Activated naive CD4-positive, alpha-beta T cell treated with anti-CD3 and anti-CD28 coated beads, Interleukin-2, amount 50 U/mL, for 24 hours (primary cell): ENCODE results near the gene HACL1.

ENCODE experiments used
- H3K27ac Mint-ChIP-seq: one replicate; pipeline ENCODE4 v1.8.0; 2021; ENCODE audit warnings: mild to moderate bottlenecking, mixed read lengths
- H3K27me3 Mint-ChIP-seq: one replicate; pipeline ENCODE4 v1.8.0; 2021; ENCODE audit warnings: mixed read lengths
- H3K36me3 Mint-ChIP-seq: one replicate; pipeline ENCODE4 v1.8.0; 2021; ENCODE audit warnings: mixed read lengths
- H3K4me1 Mint-ChIP-seq: one replicate; pipeline ENCODE4 v1.8.0; 2021; ENCODE audit warnings: mixed read lengths
- H3K4me3 Mint-ChIP-seq: one replicate; pipeline ENCODE4 v1.8.0; 2021; ENCODE audit warnings: mild to moderate bottlenecking, mixed read lengths
- H3K9me3 Mint-ChIP-seq: one replicate; pipeline ENCODE4 v1.8.0; 2021; ENCODE audit warnings: mixed read lengths

The HACL1 gene

GRCh38 chr3:15531346-15531745 lies 70.0 kb downstream of the HACL1 start:
- no peaks in the 10 kb centered on the region for H3K27me3 Mint-ChIP-seq
- no peaks in the 10 kb centered on the region for H3K9me3 Mint-ChIP-seq
- H3K36me3 Mint-ChIP-seq = peaks cover 2% of the 10 kb centered on the region
- H3K4me3 Mint-ChIP-seq = no peak overlapping the region
- H3K27ac Mint-ChIP-seq = no peak overlapping the region
- peaks cover 38% of the 10 kb centered on the region for H3K4me1 Mint-ChIP-seq

GRCh38 chr3:15528854-15529537 lies 72.4 kb downstream of the HACL1 start:
- Mint-ChIP-seq H3K4me1 (peaks cover 22% of the 10 kb centered on the region), H3K9me3 (no peaks in the 10 kb centered on the region), H3K4me3 (peak overlapping the region; percentile 5), H3K36me3 (peaks cover 1% of the 10 kb centered on the region), H3K27ac (peak overlapping the region; percentile 80), H3K27me3 (no peaks in the 10 kb centered on the region)

- Mint-ChIP-seq H3K9me3 (no peaks in the 10 kb centered on the region), H3K4me1 (peaks cover 22% of the 10 kb centered on the region), H3K36me3 (peaks cover 1% of the 10 kb centered on the region), H3K27ac (no peak overlapping the region), H3K27me3 (no peaks in the 10 kb centered on the region), H3K4me3 (no peak overlapping the region)
Observed at GRCh38 chr3:15527031-15527459, 74.3 kb downstream of the HACL1 start.

GRCh38 chr3:15525790-15526189 lies 75.6 kb downstream of the HACL1 start:
- H3K4me3 Mint-ChIP-seq = no peak overlapping the region
- H3K27ac Mint-ChIP-seq = no peak overlapping the region
- no peaks in the 10 kb centered on the region for H3K9me3 Mint-ChIP-seq
- H3K4me1 Mint-ChIP-seq = peaks cover 33% of the 10 kb centered on the region
- peaks cover 2% of the 10 kb centered on the region for H3K27me3 Mint-ChIP-seq
- H3K36me3 Mint-ChIP-seq = peaks cover 1% of the 10 kb centered on the region

- Mint-ChIP-seq H3K9me3 (no peaks in the 10 kb centered on the region), H3K36me3 (peaks cover 1% of the 10 kb centered on the region), H3K4me3 (no peak overlapping the region), H3K27ac (no peak overlapping the region), H3K27me3 (peaks cover 2% of the 10 kb centered on the region), H3K4me1 (peaks cover 25% of the 10 kb centered on the region)
Observed at GRCh38 chr3:15523660-15524417, 77.5 kb downstream of the HACL1 start.

- Mint-ChIP-seq H3K4me3 (no peak overlapping the region), H3K36me3 (peaks cover 1% of the 10 kb centered on the region), H3K9me3 (no peaks in the 10 kb centered on the region), H3K27me3 (peaks cover 2% of the 10 kb centered on the region), H3K4me1 (peaks cover 22% of the 10 kb centered on the region), H3K27ac (no peak overlapping the region)
Observed at GRCh38 chr3:15522016-15522415, 79.4 kb downstream of the HACL1 start.

GRCh38 chr3:15521573-15521965 lies 79.8 kb downstream of the HACL1 start, which contains the start of gene COLQ:
TSS of gene COLQ (minus strand) at chr3:15521706. CDS start at chr3:15521625, 81 bp downstream.
- Mint-ChIP-seq H3K9me3 (no peaks in the 10 kb centered on the region), H3K36me3 (peaks cover 1% of the 10 kb centered on the region), H3K4me1 (peaks cover 22% of the 10 kb centered on the region), H3K4me3 (peak within 1 kb of the TSS; percentile 62), H3K27ac (no peak within 1 kb of the TSS), H3K27me3 (peaks cover 2% of the 10 kb centered on the region)

- Mint-ChIP-seq H3K27ac (no peak overlapping the region), H3K27me3 (peaks cover 2% of the 10 kb centered on the region), H3K4me3 (peak overlapping the region; percentile 62), H3K36me3 (peaks cover 1% of the 10 kb centered on the region), H3K4me1 (peaks cover 22% of the 10 kb centered on the region), H3K9me3 (no peaks in the 10 kb centered on the region)
Observed at GRCh38 chr3:15520804-15521572, 80.4 kb downstream of the HACL1 start.

- Mint-ChIP-seq H3K4me3 (no peak overlapping the region), H3K4me1 (peaks cover 22% of the 10 kb centered on the region), H3K27me3 (peaks cover 2% of the 10 kb centered on the region), H3K27ac (no peak overlapping the region), H3K9me3 (no peaks in the 10 kb centered on the region), H3K36me3 (no peaks in the 10 kb centered on the region)
Observed at GRCh38 chr3:15520185-15520584, 81.2 kb downstream of the HACL1 start.

- no peak overlapping the region for H3K4me3 Mint-ChIP-seq
- H3K27me3 Mint-ChIP-seq = peaks cover 2% of the 10 kb centered on the region
- no peaks in the 10 kb centered on the region for H3K36me3 Mint-ChIP-seq
- no peaks in the 10 kb centered on the region for H3K9me3 Mint-ChIP-seq
- H3K4me1 Mint-ChIP-seq = peaks cover 22% of the 10 kb centered on the region
- no peak overlapping the region for H3K27ac Mint-ChIP-seq
Observed at GRCh38 chr3:15519096-15519495, 82.3 kb downstream of the HACL1 start.

GRCh38 chr3:15514663-15515340 lies 86.6 kb downstream of the HACL1 start:
- Mint-ChIP-seq H3K9me3 (no peaks in the 10 kb centered on the region), H3K36me3 (no peaks in the 10 kb centered on the region), H3K4me1 (peaks cover 5% of the 10 kb centered on the region), H3K27ac (no peak overlapping the region), H3K4me3 (no peak overlapping the region), H3K27me3 (no peaks in the 10 kb centered on the region)

- no peaks in the 10 kb centered on the region for H3K4me1 Mint-ChIP-seq
- no peaks in the 10 kb centered on the region for H3K9me3 Mint-ChIP-seq
- no peaks in the 10 kb centered on the region for H3K27me3 Mint-ChIP-seq
- no peaks in the 10 kb centered on the region for H3K36me3 Mint-ChIP-seq
- H3K27ac Mint-ChIP-seq = no peak overlapping the region
- no peak overlapping the region for H3K4me3 Mint-ChIP-seq
Observed at GRCh38 chr3:15513810-15514662, 87.3 kb downstream of the HACL1 start.

- H3K27me3 Mint-ChIP-seq = no peaks in the 10 kb centered on the region
- no peak overlapping the region for H3K4me3 Mint-ChIP-seq
- no peaks in the 10 kb centered on the region for H3K9me3 Mint-ChIP-seq
- no peak overlapping the region for H3K27ac Mint-ChIP-seq
- no peaks in the 10 kb centered on the region for H3K36me3 Mint-ChIP-seq
- no peaks in the 10 kb centered on the region for H3K4me1 Mint-ChIP-seq
Observed at GRCh38 chr3:15513116-15513515, 88.3 kb downstream of the HACL1 start.

GRCh38 chr3:15512166-15512565 lies 89.2 kb downstream of the HACL1 start:
- Mint-ChIP-seq H3K27ac (no peak overlapping the region), H3K9me3 (no peaks in the 10 kb centered on the region), H3K27me3 (no peaks in the 10 kb centered on the region), H3K4me1 (no peaks in the 10 kb centered on the region), H3K36me3 (no peaks in the 10 kb centered on the region), H3K4me3 (no peak overlapping the region)
